Body of pancreas (tissue), 4 donors: ENCODE data around the gene SHROOM2.

ENCODE experiments used
- POLR2A ChIP-seq, 3 donors: fragments of 450-650 bp; IDR thresholded peaks; one replicate each; pipeline ENCODE4 v1.6.1; 2016; ENCODE audit warnings: antibody characterized with exemption in 3 of 3, mild to moderate bottlenecking in 2 of 3
- TF ChIP-seq, protein P1 (sequence below), 7 experiments: fragments of 450-650 bp in 4 of 7; fragments of 200-600 bp in 3 of 7; sonication (generic) in 3 of 7; IDR thresholded peaks; one replicate each; pipeline ENCODE4 v1.5.1; 2016 to 2019; ENCODE audit warnings: antibody characterized with exemption in 7 of 7

DNA sequence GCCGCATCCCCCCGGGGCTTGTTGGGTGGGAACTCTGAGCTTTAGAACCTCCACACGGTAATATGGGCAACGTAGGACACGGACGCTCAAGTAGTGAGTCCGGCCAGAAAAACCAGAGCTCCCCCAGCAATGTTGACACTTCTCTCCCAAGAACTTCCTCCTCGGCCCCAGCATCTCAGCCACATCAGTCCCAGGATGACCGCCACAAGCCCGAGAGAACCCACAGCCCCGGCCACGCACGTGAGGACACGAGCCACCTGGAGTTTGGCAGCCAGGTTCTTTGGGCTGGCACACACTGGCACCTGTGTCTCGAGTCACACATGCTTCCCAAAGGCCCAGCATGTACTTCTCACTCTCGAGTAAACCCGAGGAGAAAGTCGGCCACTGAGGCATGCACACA is 197.2 kb downstream of the SHROOM2 start:
- TF ChIP-seq POLR2A (IDR thresholded peaks at IDR 0.05): no peak
- TF ChIP-seq, protein P1, sequence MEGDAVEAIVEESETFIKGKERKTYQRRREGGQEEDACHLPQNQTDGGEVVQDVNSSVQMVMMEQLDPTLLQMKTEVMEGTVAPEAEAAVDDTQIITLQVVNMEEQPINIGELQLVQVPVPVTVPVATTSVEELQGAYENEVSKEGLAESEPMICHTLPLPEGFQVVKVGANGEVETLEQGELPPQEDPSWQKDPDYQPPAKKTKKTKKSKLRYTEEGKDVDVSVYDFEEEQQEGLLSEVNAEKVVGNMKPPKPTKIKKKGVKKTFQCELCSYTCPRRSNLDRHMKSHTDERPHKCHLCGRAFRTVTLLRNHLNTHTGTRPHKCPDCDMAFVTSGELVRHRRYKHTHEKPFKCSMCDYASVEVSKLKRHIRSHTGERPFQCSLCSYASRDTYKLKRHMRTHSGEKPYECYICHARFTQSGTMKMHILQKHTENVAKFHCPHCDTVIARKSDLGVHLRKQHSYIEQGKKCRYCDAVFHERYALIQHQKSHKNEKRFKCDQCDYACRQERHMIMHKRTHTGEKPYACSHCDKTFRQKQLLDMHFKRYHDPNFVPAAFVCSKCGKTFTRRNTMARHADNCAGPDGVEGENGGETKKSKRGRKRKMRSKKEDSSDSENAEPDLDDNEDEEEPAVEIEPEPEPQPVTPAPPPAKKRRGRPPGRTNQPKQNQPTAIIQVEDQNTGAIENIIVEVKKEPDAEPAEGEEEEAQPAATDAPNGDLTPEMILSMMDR (IDR thresholded peaks at IDR 0.05): no peak
